Measurements from ENCODE around the gene THUMPD1.
"Not testable (repeated sequence)": the region's sequence is repeated elsewhere in the genome, so short reads cannot be mapped to it uniquely, and the experiment has no call there.

THUMPD1 gene

GRCh38 chr16:20741554-20742285, at the start of gene THUMPD1:
Gene THUMPD1, minus strand, starts transcription at chr16:20741818. Its CDS starts 79 bp downstream, at chr16:20741739.
- peak; percentile 96 for DNase-seq (ENCODE audit: low spot score)

- no peak for DNase-seq (ENCODE audit: low spot score)
Observed at GRCh38 chr16:20789130-20789529, 47.5 kb upstream of the THUMPD1 start.

- no peak for DNase-seq (ENCODE audit: low spot score)
Observed at GRCh38 chr16:20784204-20784603, 42.6 kb upstream of the THUMPD1 start.

- DNase-seq (ENCODE audit: low spot score) = no peak
Observed at GRCh38 chr16:20782470-20782869, 40.9 kb upstream of the THUMPD1 start.

- no peak for DNase-seq (ENCODE audit: low spot score)
Observed at GRCh38 chr16:20781697-20782096, 40.1 kb upstream of the THUMPD1 start.

GRCh38 chr16:20774703-20775362, 33.2 kb upstream of the THUMPD1 start:
- peak; percentile 60 for DNase-seq (ENCODE audit: low spot score)

- no peak for DNase-seq (ENCODE audit: low spot score)
Observed at GRCh38 chr16:20773679-20774078, 32.1 kb upstream of the THUMPD1 start.

GRCh38 chr16:20768818-20769217, 27.2 kb upstream of the THUMPD1 start:
- DNase-seq (ENCODE audit: low spot score) = no peak

- no peak for DNase-seq (ENCODE audit: low spot score)
Observed at GRCh38 chr16:20768121-20768520, 26.5 kb upstream of the THUMPD1 start.

GRCh38 chr16:20767577-20767976, 26.0 kb upstream of the THUMPD1 start:
- DNase-seq (ENCODE audit: low spot score) = no peak

- no peak for DNase-seq (ENCODE audit: low spot score)
Observed at GRCh38 chr16:20766294-20766693, 24.7 kb upstream of the THUMPD1 start.

GRCh38 chr16:20765732-20766131, 24.1 kb upstream of the THUMPD1 start:
- no peak for DNase-seq (ENCODE audit: low spot score)

- DNase-seq (ENCODE audit: low spot score) = not testable (repeated sequence)
Observed at GRCh38 chr16:20764448-20764847, 22.8 kb upstream of the THUMPD1 start.

GRCh38 chr16:20763461-20764232, 22.0 kb upstream of the THUMPD1 start, which contains the start of gene ACSM3:
Gene ACSM3, plus strand, starts transcription at chr16:20764014. Its CDS starts 6,021 bp downstream, at chr16:20770035.
- DNase-seq (ENCODE audit: low spot score) = peak; percentile 57

GRCh38 chr16:20762404-20763123, 20.9 kb upstream of the THUMPD1 start:
- no peak for DNase-seq (ENCODE audit: low spot score)

- no peak for DNase-seq (ENCODE audit: low spot score)
Observed at GRCh38 chr16:20761175-20761574, 19.6 kb upstream of the THUMPD1 start.

GRCh38 chr16:20760346-20760745, 18.7 kb upstream of the THUMPD1 start:
- DNase-seq (ENCODE audit: low spot score) = no peak

GRCh38 chr16:20755799-20756198, 14.2 kb upstream of the THUMPD1 start:
- DNase-seq (ENCODE audit: low spot score) = not testable (repeated sequence)

- no peak for DNase-seq (ENCODE audit: low spot score)
Observed at GRCh38 chr16:20755238-20755637, 13.6 kb upstream of the THUMPD1 start.

GRCh38 chr16:20753727-20754126, 12.1 kb upstream of the THUMPD1 start:
- no peak for DNase-seq (ENCODE audit: low spot score)

- no peak for DNase-seq (ENCODE audit: low spot score)
Observed at GRCh38 chr16:20750558-20750957, 8.9 kb upstream of the THUMPD1 start.

- DNase-seq (ENCODE audit: low spot score) = no peak
Observed at GRCh38 chr16:20749474-20749873, 7.9 kb upstream of the THUMPD1 start.
